Suprapubic skin (tissue), 3 donors: ENCODE results near the gene VRK3.

Experiments used
- POLR2A ChIP-seq, 2 donors: fragments of 450-650 bp; IDR thresholded peaks; one replicate each; pipeline ENCODE4 v1.6.1; 2017; ENCODE audit warnings: antibody characterized with exemption in 2 of 2, mild to moderate bottlenecking in 2 of 2, moderate library complexity in 2 of 2
- TF ChIP-seq, protein P1 (sequence below), 2 donors: fragments of 200-600 bp in 1 of 2; fragments of 450-650 bp in 1 of 2; sonication (generic) in 1 of 2; IDR thresholded peaks; one replicate each; pipeline ENCODE4 v1.5.1; 2016 to 2019; ENCODE audit warnings: antibody characterized with exemption in 2 of 2, mild to moderate bottlenecking in 1 of 2, moderate library complexity in 1 of 2

DNA sequence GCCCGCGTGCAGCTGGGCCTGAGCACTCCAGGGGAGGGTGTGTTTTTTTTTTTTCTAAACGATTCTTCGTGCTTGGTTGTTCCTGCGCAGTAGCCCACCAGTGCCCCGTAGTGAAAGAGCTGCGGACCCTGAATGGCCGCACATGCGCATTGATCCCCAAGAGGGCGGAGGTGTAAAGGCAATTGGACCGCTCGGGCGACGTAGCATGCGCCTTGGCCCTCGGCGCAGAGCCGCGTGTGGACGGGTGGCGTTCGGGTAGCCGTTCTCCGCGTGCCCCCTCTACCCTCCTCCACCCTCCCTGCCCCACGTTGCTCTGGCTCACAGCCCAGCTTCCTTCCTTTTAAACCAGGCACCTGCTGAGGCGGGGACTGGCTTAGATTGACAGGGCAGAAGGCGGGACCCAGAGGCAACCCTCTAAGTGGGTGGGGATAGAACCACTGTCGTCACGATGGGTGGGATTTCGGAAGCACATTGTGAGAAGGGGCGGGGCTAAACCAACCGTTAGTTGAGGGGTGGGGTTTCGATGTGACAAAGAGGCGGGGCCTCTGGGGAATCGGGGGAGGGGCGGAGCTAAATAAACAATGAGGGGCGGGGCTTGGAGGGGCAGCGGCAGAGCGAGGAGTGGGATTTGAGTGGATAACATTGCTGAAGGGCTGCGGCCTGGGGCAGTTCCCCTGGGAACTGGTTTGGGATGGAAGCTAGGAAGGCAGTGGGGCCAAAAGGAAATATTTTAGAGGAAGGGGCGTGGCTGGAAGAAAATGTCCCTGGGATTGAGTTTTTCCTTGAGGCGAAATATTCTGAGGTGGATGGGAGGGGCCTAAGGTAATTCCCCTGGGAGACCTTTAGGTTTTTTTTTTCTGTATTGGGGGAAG lies 95.3 kb downstream of the VRK3 start:
- TF ChIP-seq, protein P1, sequence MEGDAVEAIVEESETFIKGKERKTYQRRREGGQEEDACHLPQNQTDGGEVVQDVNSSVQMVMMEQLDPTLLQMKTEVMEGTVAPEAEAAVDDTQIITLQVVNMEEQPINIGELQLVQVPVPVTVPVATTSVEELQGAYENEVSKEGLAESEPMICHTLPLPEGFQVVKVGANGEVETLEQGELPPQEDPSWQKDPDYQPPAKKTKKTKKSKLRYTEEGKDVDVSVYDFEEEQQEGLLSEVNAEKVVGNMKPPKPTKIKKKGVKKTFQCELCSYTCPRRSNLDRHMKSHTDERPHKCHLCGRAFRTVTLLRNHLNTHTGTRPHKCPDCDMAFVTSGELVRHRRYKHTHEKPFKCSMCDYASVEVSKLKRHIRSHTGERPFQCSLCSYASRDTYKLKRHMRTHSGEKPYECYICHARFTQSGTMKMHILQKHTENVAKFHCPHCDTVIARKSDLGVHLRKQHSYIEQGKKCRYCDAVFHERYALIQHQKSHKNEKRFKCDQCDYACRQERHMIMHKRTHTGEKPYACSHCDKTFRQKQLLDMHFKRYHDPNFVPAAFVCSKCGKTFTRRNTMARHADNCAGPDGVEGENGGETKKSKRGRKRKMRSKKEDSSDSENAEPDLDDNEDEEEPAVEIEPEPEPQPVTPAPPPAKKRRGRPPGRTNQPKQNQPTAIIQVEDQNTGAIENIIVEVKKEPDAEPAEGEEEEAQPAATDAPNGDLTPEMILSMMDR (IDR thresholded peaks at IDR 0.05) = no peak
- peak in 1 of 2 donors; percentile 63 for TF ChIP-seq POLR2A (IDR thresholded peaks at IDR 0.05)
